HepG2 (cell line): ENCODE measurements around the gene GATA3. TPM values are rescaled to one million over a fixed set of nuclear protein-coding genes. Genes with fewer than 3 reads are reported as not detected.

Experiments
- ATAC-seq: fragments of 200-7000 bp; cut with Tn5 transposase; 3 replicates; pipeline ENCODE4 v1.9.1; 2020; ENCODE audit warnings: mild to moderate bottlenecking, moderate library complexity
- BruUV-seq: library from RNA; stranded (reverse); fragments of 400-500 nt; replicated peaks from 2 replicates; lab custom pipeline; 2021; lab: Mats Ljungman, UMichigan
- CTCF ChIA-PET: fragments of 300-600 bp; formaldehyde crosslinking; extraction: SDS; loops from one replicate; lab custom pipeline; 2021; ENCODE audit warnings: low total read pairs, inconsistent platforms, low intra/inter-chr PET ratio; lab: Yijun Ruan, JAX
- POLR2A ChIA-PET: fragments of 350-600 bp; sonication (Branson Sonifier 250); formaldehyde crosslinking; loops from one replicate; lab custom pipeline; 2020; ENCODE audit warnings: antibody characterized with exemption, inconsistent platforms; lab: Yijun Ruan, JAX
- DNase-seq: peaks from one replicate; pipeline ENCODE4 v3.0.0-alpha.2; 2015; ENCODE audit warnings: low spot score
- FAIRE-seq: peaks from 3 replicates; lab custom pipeline; 2011; peaks lifted over from hg19 to GRCh38; lab: Jason Lieb, UNC
- H2AFZ ChIP-seq: one replicate; pipeline ENCODE4 v1.6.1; 2011; ENCODE audit warnings: low read length, inconsistent platforms
- H3K27ac ChIP-seq: fragments of 300-600 bp; 3 replicates; pipeline ENCODE4 v1.8.0; 2011; ENCODE audit warnings: mixed run types, mild to moderate bottlenecking, mixed read lengths, low read length, inconsistent platforms; ENCODE audit not compliant: insufficient read depth; ENCODE audit errors: extremely low read length
- H3K27me3 ChIP-seq, 2 experiments: fragments of 200-600 bp in 1 of 2; 2 replicates in 1 of 2; 3 replicates in 1 of 2; pipeline versions ENCODE4 v1.6.0 to v1.8.0; 2011; ENCODE audit warnings: low read length in 2 of 2, mild to moderate bottlenecking in 2 of 2, moderate library complexity in 2 of 2, inconsistent platforms in 1 of 2; ENCODE audit not compliant: insufficient read depth in 2 of 2, control insufficient read depth in 1 of 2
- H3K36me3 ChIP-seq, 2 experiments: fragments of 200-600 bp in 1 of 2; replicated peaks in 1 of 2; 2 replicates in 1 of 2; 3 replicates in 1 of 2; pipeline versions ENCODE4 v1.5.1 to v1.8.0; 2011; ENCODE audit warnings: low read length in 2 of 2, inconsistent platforms in 1 of 2; ENCODE audit not compliant: insufficient read depth in 2 of 2, control insufficient read depth in 1 of 2
- H3K4me1 ChIP-seq: 2 replicates; pipeline ENCODE4 v1.5.1; 2012; ENCODE audit warnings: low read length, inconsistent platforms; ENCODE audit not compliant: insufficient read depth
- H3K4me2 ChIP-seq: 2 replicates; pipeline ENCODE4 v1.6.0; 2011; ENCODE audit warnings: low read depth, low read length, inconsistent platforms
- H3K4me3 ChIP-seq, 3 experiments: fragments of 200-600 bp in 1 of 3; sonication (generic), shearing (Covaris generic) in 1 of 3; replicated peaks in 1 of 3; 2 replicates each; pipeline ENCODE4 v1.5.1; 2011 to 2016; ENCODE audit warnings: low read length in 3 of 3, inconsistent platforms in 2 of 3, low read depth in 2 of 3, mild to moderate bottlenecking in 2 of 3, control low read depth in 1 of 3, mixed read lengths in 1 of 3; ENCODE audit not compliant: insufficient read depth in 1 of 3
- H3K79me2 ChIP-seq: one replicate; pipeline ENCODE4 v1.6.1; 2011; ENCODE audit warnings: low read length, inconsistent platforms; ENCODE audit not compliant: insufficient read depth
- H3K9ac ChIP-seq: 2 replicates; pipeline ENCODE4 v1.6.0; 2011; ENCODE audit warnings: mild to moderate bottlenecking, low read depth, low read length, inconsistent platforms; ENCODE audit not compliant: insufficient read depth
- H3K9me3 ChIP-seq: 2 replicates; pipeline ENCODE4 v1.5.1; 2012; ENCODE audit warnings: mild to moderate bottlenecking, low read length
- H4K20me1 ChIP-seq: 2 replicates; pipeline ENCODE4 v1.6.0; 2011; ENCODE audit warnings: inconsistent platforms, mild to moderate bottlenecking, low read length, moderate library complexity; ENCODE audit not compliant: insufficient read depth
- AHDC1 ChIP-seq: sonication (generic); formaldehyde crosslinking; IDR thresholded peaks from 2 replicates; pipeline ENCODE4 v1.5.1; 2020; ENCODE audit warnings: mild to moderate bottlenecking, missing genetic modification reagents, borderline replicate concordance
- ARNT2 ChIP-seq: sonication (generic); formaldehyde crosslinking; IDR thresholded peaks from 2 replicates; pipeline ENCODE4 v1.8.0; 2022; ENCODE audit warnings: mild to moderate bottlenecking, low read depth, missing genetic modification reagents, moderate library complexity
- DMAP1 ChIP-seq: IDR thresholded peaks from 2 replicates; pipeline ENCODE4 v1.6.1; 2016
- DMTF1 ChIP-seq: sonication (generic); formaldehyde crosslinking; IDR thresholded peaks from 2 replicates; pipeline ENCODE4 v1.4.0; 2020; ENCODE audit warnings: mild to moderate bottlenecking, missing genetic modification reagents
- FOSL2 ChIP-seq: sonication (generic); formaldehyde crosslinking; IDR thresholded peaks from 2 replicates; pipeline ENCODE4 v1.4.0; 2020; ENCODE audit warnings: missing genetic modification reagents
- KDM5A ChIP-seq: fragments of 200-600 bp; sonication (generic); IDR thresholded peaks from 2 replicates; pipeline ENCODE4 v1.7.0; 2018; ENCODE audit warnings: antibody characterized with exemption, mild to moderate bottlenecking, low read length, borderline replicate concordance
- NFKB2 ChIP-seq: sonication (generic); formaldehyde crosslinking; IDR thresholded peaks from 2 replicates; pipeline ENCODE4 v1.4.0; 2020; ENCODE audit warnings: missing genetic modification reagents, borderline replicate concordance
- NFYB ChIP-seq: sonication (generic); formaldehyde crosslinking; IDR thresholded peaks from 2 replicates; pipeline ENCODE4 v1.4.0; 2020; ENCODE audit warnings: missing genetic modification reagents
- SMC3 ChIP-seq: IDR thresholded peaks from 2 replicates; pipeline ENCODE4 v1.6.1; 2011; ENCODE audit warnings: low read length, improper control_type of control experiment
- STAG1 ChIP-seq: sonication (generic); formaldehyde crosslinking; IDR thresholded peaks from 2 replicates; pipeline ENCODE4 v1.4.0; 2020; ENCODE audit warnings: missing genetic modification reagents
- ZNF512B ChIP-seq: sonication (generic); formaldehyde crosslinking; IDR thresholded peaks from 2 replicates; pipeline ENCODE4 v1.5.1; 2020; ENCODE audit warnings: missing genetic modification reagents, mild to moderate bottlenecking, borderline replicate concordance
- ZNF740 ChIP-seq: sonication (generic); formaldehyde crosslinking; IDR thresholded peaks from 2 replicates; pipeline ENCODE4 v1.4.0; 2020; ENCODE audit warnings: missing genetic modification reagents
- WGBS: methylation state at CpG from one replicate; pipeline ENCODE4 v1.1.6; 2017; ENCODE audit warnings: low lambda C conversion rate; 5-methylcytosine and 5-hydroxymethylcytosine counted together
- in situ Hi-C: cut with HindIII; loops from 2 replicates; pipeline ENCODE4 v1.10.0; 2017; ENCODE audit warnings: low pct_unique_long_range_greater_than_20kb; ENCODE audit not compliant: extremely low pct_ligation_motif_present
- intact Hi-C: fragments of 100-400 bp; cut with micrococcal nuclease; formaldehyde crosslinking; loops from one replicate; pipeline ENCODE4 v1.10.0; 2022; ENCODE audit not compliant: unreplicated experiment
- polyA plus RNA-seq, 8 experiments: library from polyadenylated mRNA; depleted of rRNA in 3 of 8; stranded (reverse) in 7 of 8; unstranded in 1 of 8; fragments of >200 nt; fragmentation: Illumina TruSeq in 4 of 8; extraction: Trizol in 4 of 8; gene quantifications; 2 replicates each; pipeline versions ENCODE4 v1.2.1 to v1.2.3, GENCODE V29; 2011 to 2016; ENCODE audit warnings: low read depth in 4 of 8, missing spikeins in 1 of 8, mixed read lengths in 1 of 8; ENCODE audit not compliant: insufficient read depth in 1 of 8
- total RNA-seq, 5 experiments: library from RNA; depleted of rRNA; stranded (reverse); fragments of >200 nt; fragmentation: Illumina TruSeq; extraction: Trizol; gene quantifications; 2 replicates each; pipeline ENCODE4 v1.2.3, GENCODE V29; 2016; ENCODE audit warnings: low read depth in 1 of 5

GATA3 gene
- total and polyA plus RNA-seq, 2 of the 13 experiments (the other 11 are each of a cell fraction or from before 2014, with no cell fraction given): not detected

GRCh38 chr10:8035006-8035640 is 19.4 kb upstream of the GATA3 start:
- Histone ChIP-seq H3K4me1 (no peaks in the 10 kb centered on the region; the same call in 1 of the 2 replicates), H3K27me3 (peaks cover 17 to 74% of the 10 kb centered on the region in 2 experiments), H3K79me2 (no peaks in the 10 kb centered on the region), H3K9ac (no peak overlapping the region), H3K4me3 (no peak overlapping the region), H3K27ac (no peak overlapping the region), H4K20me1 (no peaks in the 10 kb centered on the region), H3K9me3 (no peaks in the 10 kb centered on the region), H3K36me3 (no peaks in the 10 kb centered on the region), H2AFZ (no peak overlapping the region), H3K4me2 (no peak overlapping the region)
- FAIRE-seq (no peak), ATAC-seq (no peak), DNase-seq (no peak)
- ChIA-PET CTCF (no interaction called here), POLR2A (no interaction called here)
- WGBS: 43% methylated on average over 24 of the region's 32 CpGs
- in situ Hi-C loops (no loop called here), intact Hi-C loops (no loop called here)
- no TSS peak for BruUV-seq
- no peak for TF ChIP-seq FOSL2 (CRISPR knock-in tag)
- no peak for TF ChIP-seq AHDC1
- TF ChIP-seq ZNF512B: no peak
- TF ChIP-seq ZNF740 (CRISPR knock-in tag): no peak
- TF ChIP-seq NFYB: no peak
- no peak for TF ChIP-seq STAG1 (CRISPR knock-in tag)
- TF ChIP-seq DMTF1 (CRISPR knock-in tag): no peak
- TF ChIP-seq DMAP1 (CRISPR knock-in tag): no peak
- TF ChIP-seq SMC3: no peak
- no peak for TF ChIP-seq KDM5A
- TF ChIP-seq ARNT2 (CRISPR knock-in tag): no peak
- no peak for TF ChIP-seq NFKB2
